Subcutaneous abdominal adipose tissue (tissue), 5 donors: ENCODE data around the gene ZCCHC14.
A peak's percentile ranks its signal among the peaks of the same experiment; 100 is the strongest.

Source experiments
- H3K27ac ChIP-seq: one replicate; pipeline ENCODE4 v1.7.0; 2013; ENCODE audit warnings: low read depth, mild to moderate bottlenecking, inconsistent platforms, low read length, moderate library complexity
- H3K27me3 ChIP-seq, 5 donors: one replicate each; pipeline ENCODE4 v1.7.0; 2013; ENCODE audit warnings: low read length in 5 of 5, inconsistent platforms in 1 of 5; ENCODE audit not compliant: control insufficient read depth in 5 of 5, insufficient read depth in 4 of 5
- H3K36me3 ChIP-seq, 5 donors: one replicate each; pipeline ENCODE4 v1.7.0; 2013; ENCODE audit warnings: low read length in 5 of 5; ENCODE audit not compliant: control insufficient read depth in 5 of 5, insufficient read depth in 5 of 5
- H3K4me1 ChIP-seq, 5 donors: one replicate each; pipeline ENCODE4 v1.7.0; 2013; ENCODE audit warnings: low read length in 5 of 5, mild to moderate bottlenecking in 3 of 5, moderate library complexity in 1 of 5; ENCODE audit not compliant: control insufficient read depth in 5 of 5, insufficient read depth in 5 of 5
- H3K4me3 ChIP-seq, 5 donors: one replicate each; pipeline ENCODE4 v1.7.0; 2013; ENCODE audit warnings: low read length in 5 of 5, low read depth in 1 of 5
- H3K9ac ChIP-seq, 5 donors: one replicate each; pipeline ENCODE4 v1.7.0; 2013; ENCODE audit warnings: low read length in 5 of 5, mild to moderate bottlenecking in 4 of 5, moderate library complexity in 3 of 5
- H3K9me3 ChIP-seq, 5 donors: one replicate each; pipeline ENCODE4 v1.7.0; 2013; ENCODE audit warnings: low read length in 5 of 5; ENCODE audit not compliant: control insufficient read depth in 5 of 5
- donor health status: healthy.
- donor health status: healthy.
- donor health status: healthy.
- donor health status: healthy.
- donor health status: healthy.

Gene ZCCHC14

GRCh38 chr16:87470332-87470731 is 22.5 kb downstream of the ZCCHC14 start:
- Histone ChIP-seq H3K4me1 (peaks cover 6 to 68% (median 52%) of the 10 kb centered on the region in 5 donors), H3K36me3 (no peaks in the 10 kb centered on the region), H3K9ac (no peak overlapping the region), H3K4me3 (no peak overlapping the region), H3K9me3 (no peaks in the 10 kb centered on the region), H3K27ac (no peak overlapping the region), H3K27me3 (no peaks in the 10 kb centered on the region)

DNA sequence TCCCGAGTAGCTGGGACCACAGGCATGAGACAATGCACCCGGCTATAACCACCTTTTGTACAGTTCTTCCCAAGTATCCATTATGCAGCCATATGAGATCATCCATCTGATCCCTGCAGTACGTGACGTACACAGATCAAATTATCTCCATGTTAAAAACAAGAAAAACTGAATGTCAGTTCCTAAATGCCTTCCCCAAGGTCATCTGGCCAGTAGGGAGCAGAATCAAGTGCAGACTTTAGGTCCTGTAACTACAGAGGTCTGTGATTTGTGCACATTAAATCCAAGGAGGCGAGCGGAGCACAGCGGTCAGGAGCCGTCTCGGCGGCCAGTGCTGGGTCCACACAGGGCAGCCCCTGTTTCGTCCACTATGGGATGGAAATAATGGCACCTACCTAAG is 23.7 kb downstream of the ZCCHC14 start:
- no peaks in the 10 kb centered on the region for H3K27me3 ChIP-seq
- no peaks in the 10 kb centered on the region for H3K36me3 ChIP-seq
- no peak overlapping the region for H3K9ac ChIP-seq
- H3K4me3 ChIP-seq, result no peak overlapping the region
- H3K9me3 ChIP-seq, result no peaks in the 10 kb centered on the region
- H3K27ac ChIP-seq, result no peak overlapping the region
- peaks cover 14 to 72% (median 63%) of the 10 kb centered on the region in 5 donors for H3K4me1 ChIP-seq

- peaks cover 18 to 77% (median 69%) of the 10 kb centered on the region in 5 donors for H3K4me1 ChIP-seq
- no peaks in the 10 kb centered on the region for H3K27me3 ChIP-seq
Observed at GRCh38 chr16:87468550-87468949, 24.3 kb downstream of the ZCCHC14 start.

GRCh38 chr16:87466975-87467501 is 25.8 kb downstream of the ZCCHC14 start:
- peaks cover 18 to 79% (median 71%) of the 10 kb centered on the region in 5 donors for H3K4me1 ChIP-seq
- peak overlapping the region; percentile 99 for H3K27ac ChIP-seq

More at GRCh38 chr16:87468550-87468949, 24.3 kb downstream of the ZCCHC14 start:
- Histone ChIP-seq H3K36me3 (no peaks in the 10 kb centered on the region), H3K9me3 (no peaks in the 10 kb centered on the region), H3K9ac (peak overlapping the region in 1 of 5 donors; percentile 25), H3K4me3 (no peak overlapping the region), H3K27ac (no peak overlapping the region)

GRCh38 chr16:87465879-87466278 is 26.9 kb downstream of the ZCCHC14 start:
- peak overlapping the region; percentile 99 for H3K27ac ChIP-seq
- no peaks in the 10 kb centered on the region for H3K27me3 ChIP-seq
- H3K9ac ChIP-seq, result peak overlapping the region in 3 of 5 donors; percentile 37 to 49 (median 48)
- no peak overlapping the region for H3K4me3 ChIP-seq
- H3K9me3 ChIP-seq, result no peaks in the 10 kb centered on the region
- H3K4me1 ChIP-seq, result peaks cover 17 to 77% (median 67%) of the 10 kb centered on the region in 5 donors
- no peaks in the 10 kb centered on the region for H3K36me3 ChIP-seq

More at GRCh38 chr16:87466975-87467501, 25.8 kb downstream of the ZCCHC14 start:
- Histone ChIP-seq H3K9me3 (no peaks in the 10 kb centered on the region), H3K9ac (no peak overlapping the region), H3K4me3 (no peak overlapping the region), H3K36me3 (no peaks in the 10 kb centered on the region), H3K27me3 (no peaks in the 10 kb centered on the region)

GRCh38 chr16:87465306-87465705 is 27.5 kb downstream of the ZCCHC14 start:
- H3K4me3 ChIP-seq, result peak overlapping the region in 3 of 5 donors; percentile 23 to 60 (median 49)
- peak overlapping the region; percentile 16 to 83 (median 75) for H3K9ac ChIP-seq
- peak overlapping the region; percentile 99 for H3K27ac ChIP-seq
- H3K9me3 ChIP-seq, result no peaks in the 10 kb centered on the region
- H3K4me1 ChIP-seq, result peaks cover 17 to 74% (median 61%) of the 10 kb centered on the region in 5 donors
- no peaks in the 10 kb centered on the region for H3K27me3 ChIP-seq
- H3K36me3 ChIP-seq, result no peaks in the 10 kb centered on the region

GRCh38 chr16:87464691-87465300 is 28.0 kb downstream of the ZCCHC14 start:
- Histone ChIP-seq H3K9ac (peak overlapping the region; percentile 66 to 92 (median 82)), H3K27ac (peak overlapping the region; percentile 99), H3K9me3 (no peaks in the 10 kb centered on the region), H3K36me3 (peaks cover 0 to 2% (median under 1%) of the 10 kb centered on the region in 5 donors), H3K27me3 (no peaks in the 10 kb centered on the region), H3K4me3 (peak overlapping the region in 4 of 5 donors; percentile 23 to 60 (median 36)), H3K4me1 (peaks cover 17 to 69% (median 56%) of the 10 kb centered on the region in 5 donors)

- H3K9ac ChIP-seq, result peak overlapping the region; percentile 59 to 92 (median 82)
- peaks cover 0 to 6% (median 4%) of the 10 kb centered on the region in 5 donors for H3K36me3 ChIP-seq
- peaks cover 17 to 63% (median 52%) of the 10 kb centered on the region in 5 donors for H3K4me1 ChIP-seq
- H3K9me3 ChIP-seq, result no peaks in the 10 kb centered on the region
- peak overlapping the region; percentile 99 for H3K27ac ChIP-seq
- peak overlapping the region in 4 of 5 donors; percentile 11 to 60 (median 36) for H3K4me3 ChIP-seq
- H3K27me3 ChIP-seq, result no peaks in the 10 kb centered on the region
Observed at GRCh38 chr16:87463722-87464690, 28.8 kb downstream of the ZCCHC14 start.

- H3K27ac ChIP-seq, result peak overlapping the region; percentile 27
- no peaks in the 10 kb centered on the region for H3K27me3 ChIP-seq
- H3K4me1 ChIP-seq, result peaks cover 17 to 68% (median 61%) of the 10 kb centered on the region in 5 donors
- peak overlapping the region in 2 of 5 donors; percentile 13 to 29 for H3K4me3 ChIP-seq
- peaks cover 0 to 22% (median 16%) of the 10 kb centered on the region in 5 donors for H3K36me3 ChIP-seq
- peak overlapping the region in 2 of 5 donors; percentile 27 to 32 for H3K9ac ChIP-seq
- H3K9me3 ChIP-seq, result no peaks in the 10 kb centered on the region
Observed at GRCh38 chr16:87461466-87461991, 31.3 kb downstream of the ZCCHC14 start.
